Measurements from ENCODE around the gene HTT.

GRCh38 chr4:3267576-3268394 is 193.3 kb downstream of the HTT start:
- TF ChIP-seq EP300 (IDR thresholded peaks at IDR 0.05) (no peak), CTCF (IDR thresholded peaks at IDR 0.05) (no peak), POLR2A (IDR thresholded peaks at IDR 0.05) (no peak), POLR2AphosphoS5 (IDR thresholded peaks at IDR 0.05) (no peak)

Measured in suprapubic skin (tissue), 4 donors.